Calu3 (cell line): ENCODE measurements around the gene PHYKPL. TPM values are rescaled to one million over a fixed set of nuclear protein-coding genes. Genes with fewer than 3 reads are reported as not detected.
A peak's percentile ranks its signal among the peaks of the same experiment; 100 is the strongest.

Source experiments
- BruUV-seq: library from RNA; stranded (reverse); fragments of 400-500 nt; replicated peaks from 2 replicates; lab custom pipeline; 2021; lab: Mats Ljungman, UMichigan
- CTCF ChIA-PET: fragments of 300-600 bp; sonication (Branson Sonifier 250); formaldehyde crosslinking; loops from one replicate; lab custom pipeline; 2022; ENCODE audit warnings: antibody characterized with exemption; lab: Charles Lee
- DNase-seq: peaks from one replicate; pipeline ENCODE4 v3.0.0; 2022
- H3K27ac Mint-ChIP-seq: one replicate; pipeline ENCODE4 v1.8.0; 2022; ENCODE audit warnings: mixed read lengths; ENCODE audit not compliant: unreplicated experiment
- H3K27me3 Mint-ChIP-seq: one replicate; pipeline ENCODE4 v1.8.0; 2022; ENCODE audit warnings: mixed read lengths; ENCODE audit not compliant: unreplicated experiment
- H3K36me3 Mint-ChIP-seq: one replicate; pipeline ENCODE4 v1.8.0; 2022; ENCODE audit warnings: mild to moderate bottlenecking, moderate library complexity, mixed read lengths; ENCODE audit not compliant: insufficient read depth, unreplicated experiment
- H3K4me1 Mint-ChIP-seq: one replicate; pipeline ENCODE4 v1.8.0; 2022; ENCODE audit warnings: mild to moderate bottlenecking, low read depth, mixed read lengths; ENCODE audit not compliant: unreplicated experiment
- H3K4me3 Mint-ChIP-seq: one replicate; pipeline ENCODE4 v1.8.0; 2022; ENCODE audit warnings: mild to moderate bottlenecking, low read depth, moderate library complexity, mixed read lengths; ENCODE audit not compliant: unreplicated experiment
- H3K9me3 Mint-ChIP-seq: one replicate; pipeline ENCODE4 v1.8.0; 2022; ENCODE audit warnings: low read depth, mixed read lengths; ENCODE audit not compliant: unreplicated experiment
- CTCF ChIP-seq: fragments of 200-600 bp; IDR thresholded peaks from one replicate; pipeline ENCODE4 v1.8.0; 2022; ENCODE audit warnings: antibody characterized with exemption; ENCODE audit not compliant: unreplicated experiment
- intact Hi-C: fragments of 100-400 bp; cut with micrococcal nuclease; formaldehyde crosslinking; loops from one replicate; pipeline ENCODE4 v1.10.0; 2022; ENCODE audit not compliant: unreplicated experiment
- total RNA-seq: library from RNA; stranded (reverse); gene quantifications from 2 replicates; pipeline ENCODE4 v1.2.3, GENCODE V29; 2022

The PHYKPL gene
- total RNA-seq, 1 experiment from 2014 or later: 96.7 TPM

DNA sequence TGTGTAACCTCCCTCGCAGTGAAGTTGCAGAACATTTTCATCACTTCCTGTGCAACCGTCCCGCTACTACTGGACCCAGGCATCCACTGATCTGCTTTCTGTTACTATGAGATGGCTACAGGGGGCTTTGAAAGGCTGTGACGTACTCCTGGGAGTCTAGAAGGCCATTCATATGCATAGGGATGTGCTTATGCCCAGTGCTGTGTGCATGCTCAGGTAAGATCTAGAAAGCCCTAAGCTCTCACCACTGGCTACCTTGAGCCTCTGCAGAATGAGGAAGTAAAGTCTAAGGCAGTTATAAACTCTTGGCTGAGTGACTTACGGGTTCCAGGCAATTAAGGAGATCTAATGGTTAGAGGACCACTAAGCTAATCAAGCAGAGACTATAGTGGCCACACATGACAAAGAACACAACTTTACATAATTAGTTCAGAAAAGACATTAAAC, 16.5 kb downstream of the PHYKPL start:
- no peak for DNase-seq
- BruUV-seq: no TSS peak
- H3K27ac Mint-ChIP-seq: no peak overlapping the region
- no peak overlapping the region for H3K4me3 Mint-ChIP-seq
- CTCF ChIA-PET: no interaction called here
- no peak for TF ChIP-seq CTCF
- no peaks in the 10 kb centered on the region for H3K27me3 Mint-ChIP-seq
- H3K36me3 Mint-ChIP-seq: peaks cover 93% of the 10 kb centered on the region
- intact Hi-C loops: no loop called here
- H3K4me1 Mint-ChIP-seq: peaks cover 8% of the 10 kb centered on the region
- H3K9me3 Mint-ChIP-seq: no peaks in the 10 kb centered on the region

DNA sequence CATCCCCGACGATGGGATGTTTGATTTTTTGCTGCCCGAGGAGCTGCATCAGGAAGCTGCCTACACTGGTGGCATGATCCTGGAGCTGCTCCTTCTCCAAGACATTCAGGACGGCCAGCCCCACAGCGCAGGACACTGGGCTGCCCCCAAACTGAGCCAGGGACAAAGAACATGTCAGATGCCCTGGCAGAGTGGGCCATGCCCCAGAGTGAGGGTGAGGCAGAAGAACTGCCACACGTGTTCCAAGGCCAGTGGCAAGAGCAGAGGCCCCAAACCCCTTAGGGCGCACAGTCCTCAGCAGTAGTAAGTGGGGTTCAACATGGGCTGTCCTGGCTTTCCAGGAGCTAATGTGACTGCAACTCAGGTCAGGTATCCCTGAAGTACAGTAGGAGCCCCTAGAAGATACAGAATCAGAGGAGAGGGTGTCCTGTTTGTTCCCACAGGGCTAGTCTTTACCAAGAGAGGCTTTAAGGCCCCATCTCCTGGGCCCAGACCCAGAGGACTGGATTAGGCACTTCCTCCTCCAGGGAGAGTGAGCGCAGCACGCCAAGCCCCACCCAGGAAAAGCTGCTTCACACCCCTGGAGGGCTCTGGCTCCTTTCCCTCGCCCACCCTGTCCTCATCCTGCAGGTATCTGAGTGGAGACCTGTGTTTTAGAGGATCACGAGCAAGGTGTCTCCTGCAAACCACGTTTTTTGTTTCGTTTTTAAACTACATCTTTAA, 17.2 kb downstream of the PHYKPL start:
- Mint-ChIP-seq H3K4me3 (no peak overlapping the region), H3K4me1 (peaks cover 9% of the 10 kb centered on the region), H3K27ac (no peak overlapping the region), H3K27me3 (no peaks in the 10 kb centered on the region), H3K36me3 (peaks cover 93% of the 10 kb centered on the region), H3K9me3 (no peaks in the 10 kb centered on the region)
- CTCF ChIA-PET: no interaction called here
- BruUV-seq: no TSS peak
- intact Hi-C loops: no loop called here
- TF ChIP-seq CTCF: no peak
- DNase-seq: no peak

- DNase-seq: no peak
- intact Hi-C loops: no loop called here
- peaks cover 96% of the 10 kb centered on the region for H3K36me3 Mint-ChIP-seq
- no TSS peak for BruUV-seq
- TF ChIP-seq CTCF: no peak
- no peaks in the 10 kb centered on the region for H3K9me3 Mint-ChIP-seq
- CTCF ChIA-PET: interaction anchor here (0.5 kb wide), 1 partner anchor 22 kb away, joined by 6 read pairs; no protein-coding TSS in a partner anchor
- no peaks in the 10 kb centered on the region for H3K27me3 Mint-ChIP-seq
- H3K4me1 Mint-ChIP-seq: peaks cover 16% of the 10 kb centered on the region
- H3K27ac Mint-ChIP-seq: peak overlapping the region; percentile 25
- no peak overlapping the region for H3K4me3 Mint-ChIP-seq
Measured at GRCh38 chr5:178214160-178214803, 18.3 kb downstream of the PHYKPL start.

DNA sequence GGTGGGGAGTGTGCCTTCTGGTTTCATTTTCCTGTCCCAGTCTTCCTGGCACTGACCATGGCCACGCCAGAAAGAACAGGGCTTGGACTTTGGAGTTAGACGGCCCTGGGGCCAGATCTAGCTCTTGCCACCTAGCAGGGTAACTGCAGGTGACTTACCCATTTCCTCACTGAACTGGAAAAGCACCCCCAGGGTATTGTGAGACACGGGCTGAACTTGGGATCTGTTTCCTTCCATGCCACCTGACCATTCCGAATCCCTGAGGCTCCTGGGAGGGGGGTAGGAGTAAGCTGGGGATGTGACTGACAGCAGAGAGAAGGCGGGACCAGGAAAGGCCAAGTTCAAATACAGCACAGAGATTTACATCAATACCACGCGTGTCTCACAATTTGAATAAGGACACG, 18.9 kb downstream of the PHYKPL start:
- no peak for TF ChIP-seq CTCF
- peaks cover 96% of the 10 kb centered on the region for H3K36me3 Mint-ChIP-seq

More for the DNA sequence above, 18.9 kb downstream of the PHYKPL start:
- Mint-ChIP-seq H3K27me3 (no peaks in the 10 kb centered on the region), H3K9me3 (no peaks in the 10 kb centered on the region), H3K4me1 (peaks cover 16% of the 10 kb centered on the region), H3K4me3 (no peak overlapping the region), H3K27ac (peak overlapping the region; percentile 25)
- no peak for DNase-seq
- CTCF ChIA-PET: no interaction called here
- BruUV-seq: no TSS peak
- intact Hi-C loops: no loop called here
